SK-N-MC (cell line): ENCODE data around the gene MORN4.

Source experiments
- EZH2 ChIP-seq: fragments of 200-600 bp; sonication (generic); IDR thresholded peaks from one replicate; pipeline ENCODE4 v1.6.1; 2017; ENCODE audit warnings: antibody characterized with exemption
- POLR2AphosphoS5 ChIP-seq: IDR thresholded peaks from 2 replicates; pipeline ENCODE4 v1.6.1; 2012; ENCODE audit warnings: mild to moderate bottlenecking, low read depth, low read length, borderline replicate concordance

- TF ChIP-seq POLR2AphosphoS5: no peak
- TF ChIP-seq EZH2: no peak
Measured at GRCh38 chr10:97570789-97571471, 62.4 kb downstream of the MORN4 start.
